A673 (cell line): ENCODE data around the gene MBNL2.

ENCODE experiments used
- CTCF ChIP-seq: fragments of 300-800, 200-600 bp; sonication (generic); conservative IDR thresholded peaks from 2 replicates; pipeline ENCODE4 v1.5.1; 2017; ENCODE audit warnings: low read depth, mild to moderate bottlenecking, antibody characterized with exemption, low read length, moderate library complexity, mixed read lengths
- EZH2 ChIP-seq: fragments of 200-600 bp; sonication (generic); IDR thresholded peaks from 2 replicates; pipeline ENCODE4 v1.6.1; 2017; ENCODE audit warnings: borderline replicate concordance, low read depth, mild to moderate bottlenecking, mixed read lengths, antibody characterized with exemption, low read length; ENCODE audit not compliant: poor library complexity, severe bottlenecking

DNA sequence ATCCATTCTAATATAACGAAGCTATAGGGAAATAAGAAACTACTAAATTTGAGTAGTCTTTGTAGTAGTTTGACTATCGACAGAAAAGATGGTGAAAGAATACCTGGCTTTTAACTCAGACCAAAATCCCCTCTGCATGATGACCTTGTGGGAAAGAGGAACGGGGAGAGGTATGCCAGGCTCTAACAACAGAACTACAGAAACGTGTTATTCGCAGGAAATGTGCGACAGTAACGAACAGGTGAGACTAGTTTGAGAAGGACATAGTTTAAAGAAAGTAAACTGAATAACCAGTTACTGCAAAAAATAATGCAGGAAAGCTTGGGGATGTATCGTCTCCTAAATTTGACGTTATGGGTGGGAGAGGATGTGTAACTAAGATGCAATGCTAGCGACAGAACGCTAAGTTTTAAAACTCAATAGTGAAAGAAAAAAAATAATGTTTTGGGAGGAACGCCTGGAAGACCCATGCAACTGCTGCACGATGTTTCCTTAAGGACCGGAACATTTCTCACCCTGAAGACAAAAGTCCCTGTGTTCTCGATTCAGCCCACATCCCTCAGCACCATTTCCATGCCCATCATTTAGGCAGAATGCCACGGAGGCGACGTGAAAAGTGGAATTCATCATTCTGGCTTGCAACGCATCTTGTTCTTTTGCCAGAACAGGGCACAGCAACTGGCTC lies 210.2 kb downstream of the MBNL2 start:
- TF ChIP-seq CTCF (no peak), EZH2 (no peak)
